Stimulated activated CD4-positive, alpha-beta T cell treated with anti-CD3 and anti-CD28 coated beads, Interleukin-15, amount 100 ng/mL, for 48 hours (primary cell): Measurements from ENCODE around the gene TMEM138.
"Not testable (repeated sequence)": the region's sequence is repeated elsewhere in the genome, so short reads cannot be mapped to it uniquely, and the experiment has no call there.

ENCODE experiments used
- DNase-seq, 2 donors: peaks; one replicate each; pipeline ENCODE4 v3.0.0-alpha.2; 2020; ENCODE audit warnings: low read depth in 2 of 2

Gene TMEM138

DNA sequence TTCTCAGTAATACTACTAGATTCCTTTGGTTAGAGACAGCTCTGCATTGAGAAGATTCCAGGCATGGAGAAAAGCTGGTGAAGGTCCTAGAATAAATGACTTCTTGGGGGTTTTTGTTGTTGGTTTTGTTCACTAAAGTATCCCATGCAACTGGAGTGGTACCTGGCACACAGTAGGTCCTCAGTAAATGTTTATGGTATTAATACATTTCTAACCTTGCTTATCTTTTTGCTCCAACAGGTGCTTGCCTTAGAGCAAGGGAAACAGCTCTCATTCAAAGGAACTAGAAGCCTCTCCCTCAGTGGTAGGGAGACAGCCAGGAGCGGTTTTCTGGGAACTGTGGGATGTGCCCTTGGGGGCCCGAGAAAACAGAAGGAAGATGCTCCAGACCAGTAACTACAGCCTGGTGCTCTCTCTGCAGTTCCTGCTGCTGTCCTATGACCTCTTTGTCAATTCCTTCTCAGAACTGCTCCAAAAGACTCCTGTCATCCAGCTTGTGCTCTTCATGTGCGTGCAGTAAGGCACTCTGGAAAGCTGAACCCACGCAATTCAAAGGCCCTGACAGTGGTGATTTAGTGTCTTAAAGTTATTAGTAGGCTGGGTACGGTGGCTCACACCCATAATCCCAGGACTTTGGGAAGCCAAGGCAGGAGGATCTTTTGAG, 2.0 kb downstream of the TMEM138 start:
- no peak for DNase-seq

DNA sequence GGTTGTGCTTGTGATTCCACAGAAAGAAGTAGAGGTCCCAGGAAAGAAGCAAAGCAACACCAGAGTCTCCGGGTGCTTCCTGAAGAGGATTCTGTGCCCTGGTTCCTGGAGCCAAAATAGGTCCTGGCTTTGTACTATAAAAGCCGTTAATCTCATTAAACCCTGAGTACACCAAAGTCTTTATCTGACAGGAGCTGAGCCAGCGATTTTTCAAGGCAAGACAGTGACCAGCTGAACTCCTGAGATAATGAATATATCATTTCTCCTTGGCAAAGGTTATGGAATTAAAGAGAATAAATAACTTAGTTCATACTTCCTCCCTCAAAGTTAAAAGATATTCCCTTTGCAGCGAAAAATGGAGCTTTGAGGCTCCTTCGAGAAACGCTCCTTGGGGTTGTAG, 5.2 kb downstream of the TMEM138 start:
- no peak for DNase-seq

DNA sequence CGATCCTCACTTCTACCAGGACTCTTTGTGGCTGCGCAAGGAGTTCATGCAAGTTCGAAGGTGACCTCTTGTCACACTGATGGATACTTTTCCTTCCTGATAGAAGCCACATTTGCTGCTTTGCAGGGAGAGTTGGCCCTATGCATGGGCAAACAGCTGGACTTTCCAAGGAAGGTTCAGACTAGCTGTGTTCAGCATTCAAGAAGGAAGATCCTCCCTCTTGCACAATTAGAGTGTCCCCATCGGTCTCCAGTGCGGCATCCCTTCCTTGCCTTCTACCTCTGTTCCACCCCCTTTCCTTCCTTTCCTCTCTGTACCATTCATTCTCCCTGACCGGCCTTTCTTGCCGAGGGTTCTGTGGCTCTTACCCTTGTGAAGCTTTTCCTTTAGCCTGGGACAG, 6.5 kb downstream of the TMEM138 start:
- no peak for DNase-seq

DNA sequence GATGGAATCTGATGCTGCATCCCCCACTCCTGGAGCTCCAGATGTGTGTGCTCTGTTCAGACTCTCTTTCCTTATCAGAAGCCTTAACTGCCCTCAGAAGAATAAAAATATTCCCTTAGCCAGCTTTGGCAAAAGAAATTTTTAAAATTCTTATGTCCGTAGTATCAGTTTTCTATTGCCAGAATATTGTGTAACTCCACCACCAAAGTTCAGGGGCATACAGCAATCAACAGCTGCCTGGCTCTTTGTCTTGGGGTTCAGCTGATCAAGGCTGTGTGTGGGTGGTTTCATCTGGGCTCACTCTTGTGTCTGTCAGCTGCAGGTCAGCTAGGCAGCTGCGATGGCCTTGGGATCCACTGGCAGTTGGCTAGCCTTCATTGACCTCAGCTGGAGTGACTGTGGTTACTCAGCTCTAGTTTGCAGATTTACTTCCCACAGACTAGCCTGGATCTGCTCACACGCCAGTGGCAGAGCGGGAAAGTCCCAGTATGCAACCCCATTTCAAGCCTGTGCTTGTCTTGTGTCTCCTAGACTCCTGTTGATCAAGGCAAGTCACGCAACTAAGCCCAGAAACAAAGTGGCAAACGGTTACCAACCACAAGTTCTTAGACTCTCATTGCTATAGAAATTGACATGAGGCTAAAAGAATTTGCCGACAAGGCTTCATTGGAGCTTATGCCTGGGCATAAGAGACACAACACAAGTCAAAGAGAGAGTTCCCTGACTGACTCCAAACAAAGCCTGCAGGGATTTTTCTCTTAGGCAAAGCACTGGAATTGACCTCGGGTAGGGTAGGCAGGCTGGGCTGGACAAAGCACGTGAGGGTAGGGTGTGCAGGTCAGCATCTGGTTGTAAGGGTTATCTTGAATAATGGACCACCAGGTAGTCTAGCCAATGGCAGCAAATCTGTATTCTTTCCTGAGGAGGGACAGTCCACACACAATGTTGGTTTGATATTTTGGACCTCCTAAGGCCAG, 7.5 kb downstream of the TMEM138 start:
- no peak for DNase-seq

DNA sequence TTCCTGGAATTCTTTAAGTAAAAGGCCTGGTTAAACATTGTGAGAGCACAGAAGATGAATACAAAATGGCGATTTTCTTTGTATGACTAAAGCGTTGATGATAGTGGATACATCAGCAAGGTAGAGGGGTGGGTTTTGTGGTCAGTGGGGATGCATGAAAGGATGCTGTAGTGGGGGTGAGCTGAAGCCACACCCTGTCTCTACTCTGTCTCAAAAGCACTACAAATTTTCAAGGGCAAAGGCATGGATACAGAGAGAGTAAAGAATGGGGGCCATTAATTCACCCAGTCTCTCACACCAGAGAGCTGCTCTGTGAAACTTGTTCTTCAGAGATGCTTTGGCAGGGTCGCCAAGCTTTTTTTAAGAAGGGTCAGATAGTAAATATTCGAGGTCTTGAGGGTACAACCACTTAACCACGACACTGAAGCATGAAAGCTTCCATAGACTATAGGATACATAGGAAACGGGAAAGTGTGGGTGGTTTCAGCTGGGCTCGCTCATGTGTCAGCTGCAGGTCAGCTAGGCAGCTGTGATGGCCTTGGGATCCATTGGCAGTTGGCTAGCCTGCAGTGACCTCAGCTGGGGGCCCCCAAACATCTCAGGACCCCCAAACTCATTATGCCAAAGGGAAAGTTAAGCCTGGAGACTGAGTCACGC, 8.3 kb downstream of the TMEM138 start:
- no peak for DNase-seq

DNA sequence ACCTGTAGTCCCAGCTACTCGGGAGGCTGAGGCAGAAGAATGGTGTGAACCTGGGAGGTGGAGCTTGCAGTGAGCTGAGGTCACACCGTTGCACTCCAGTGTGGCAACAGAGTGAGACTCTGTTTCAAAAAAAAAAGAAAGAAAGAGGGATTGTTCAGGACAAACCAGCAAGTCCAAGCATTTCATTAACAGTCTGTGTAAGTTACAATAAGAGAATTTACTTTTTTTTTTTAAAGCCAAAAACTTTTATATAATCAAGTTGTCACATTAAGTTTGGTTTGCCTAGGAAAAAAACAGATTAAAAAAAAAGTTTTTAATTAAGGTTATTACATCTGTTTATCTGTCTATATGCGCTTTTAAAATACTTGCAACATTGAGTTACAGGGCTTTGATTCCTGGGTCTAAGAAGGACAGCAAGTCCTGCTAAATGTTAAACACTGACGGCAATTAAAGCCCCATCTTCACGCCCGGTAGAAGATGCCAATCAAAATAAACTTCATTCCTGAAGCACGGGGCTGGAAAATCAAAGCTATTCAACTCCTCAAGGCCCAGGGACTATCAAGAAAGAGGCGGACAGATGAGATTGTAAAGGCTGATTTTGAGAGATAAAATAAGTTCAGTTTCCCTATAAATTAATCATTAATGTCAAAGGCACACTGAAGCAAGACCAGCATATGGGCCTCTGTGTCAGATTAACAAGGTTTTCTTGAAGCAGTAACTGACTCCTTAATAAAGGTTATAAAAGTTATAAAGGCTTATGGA, 10.7 kb downstream of the TMEM138 start:
- DNase-seq, result no peak

DNA sequence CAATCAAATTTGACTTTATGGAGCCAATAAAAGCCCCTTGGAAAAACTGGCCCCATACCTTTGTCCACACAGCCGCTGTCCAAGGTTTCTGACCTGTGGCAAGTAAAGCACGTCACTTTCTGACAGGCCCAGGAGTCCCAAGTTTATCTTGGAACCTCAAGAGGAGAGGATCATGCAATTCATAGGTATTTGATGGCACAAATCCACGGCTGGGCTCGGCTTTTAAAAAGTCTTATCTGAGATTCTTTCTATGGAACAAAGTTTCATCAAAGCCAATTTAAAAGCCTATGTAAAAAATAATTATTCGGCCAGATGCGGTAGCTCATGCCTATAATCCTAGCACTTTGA, 13.6 kb downstream of the TMEM138 start:
- no peak for DNase-seq

DNA sequence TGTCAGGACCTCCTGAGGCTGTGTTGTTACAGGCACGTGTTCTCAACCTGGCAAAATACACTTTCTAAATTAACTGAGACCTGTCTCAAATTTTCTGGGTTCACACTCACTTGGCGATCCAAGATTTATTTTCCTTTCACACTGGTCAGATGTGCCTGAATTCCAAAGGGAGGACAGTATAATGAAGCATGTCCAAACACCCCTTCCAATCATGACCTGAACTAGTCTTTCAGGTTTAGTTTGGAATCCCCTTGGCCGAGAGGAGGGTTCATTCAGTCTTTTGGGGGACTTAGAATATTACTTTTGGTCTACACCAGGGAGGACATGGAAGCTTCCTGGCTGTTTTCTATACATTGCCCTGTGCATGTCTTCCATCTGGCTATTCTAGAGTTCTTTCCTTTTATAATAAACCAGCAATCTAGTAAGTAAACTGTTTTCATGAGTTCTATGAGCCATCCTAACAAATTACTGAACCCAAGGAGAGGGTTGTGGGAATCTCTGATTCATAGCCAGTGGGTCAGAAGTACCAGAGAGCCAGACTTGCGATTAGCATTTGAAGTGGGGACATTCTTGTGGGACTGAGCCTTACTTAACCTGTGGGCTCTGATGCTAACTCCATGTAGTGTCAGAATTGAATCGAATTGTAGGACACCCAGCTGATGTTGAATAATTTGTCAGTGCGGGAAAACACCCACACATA, 15.4 kb downstream of the TMEM138 start:
- DNase-seq, result no peak

DNA sequence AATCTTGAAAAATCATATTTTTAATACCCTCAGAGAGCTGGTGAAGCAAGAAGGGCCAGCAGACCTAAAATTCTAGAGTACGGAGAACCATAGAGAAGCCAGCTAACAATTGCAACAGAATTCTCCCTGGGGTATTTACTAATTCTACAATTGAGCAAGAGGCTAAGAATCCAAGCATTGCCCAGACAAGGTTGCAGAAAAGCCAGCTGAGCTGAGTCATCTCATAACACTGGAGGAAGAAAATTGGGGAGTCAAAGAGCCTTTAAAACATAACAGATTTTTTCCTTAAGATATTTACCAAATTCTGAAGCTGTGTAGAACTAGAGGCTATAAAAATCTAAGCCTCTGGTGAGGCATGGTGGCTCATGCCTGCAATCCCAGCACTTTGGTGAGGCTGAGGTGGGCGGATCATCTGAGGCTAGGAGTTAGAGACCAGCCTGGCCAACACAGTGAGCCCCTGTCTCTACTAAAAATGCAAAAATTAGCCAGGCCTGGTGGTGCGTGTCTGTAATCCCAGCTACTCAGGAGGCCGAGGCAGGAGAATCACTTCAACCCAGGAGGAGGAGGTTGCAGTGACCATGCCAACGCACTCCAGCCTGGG, 16.6 kb downstream of the TMEM138 start:
- DNase-seq, result no peak

DNA sequence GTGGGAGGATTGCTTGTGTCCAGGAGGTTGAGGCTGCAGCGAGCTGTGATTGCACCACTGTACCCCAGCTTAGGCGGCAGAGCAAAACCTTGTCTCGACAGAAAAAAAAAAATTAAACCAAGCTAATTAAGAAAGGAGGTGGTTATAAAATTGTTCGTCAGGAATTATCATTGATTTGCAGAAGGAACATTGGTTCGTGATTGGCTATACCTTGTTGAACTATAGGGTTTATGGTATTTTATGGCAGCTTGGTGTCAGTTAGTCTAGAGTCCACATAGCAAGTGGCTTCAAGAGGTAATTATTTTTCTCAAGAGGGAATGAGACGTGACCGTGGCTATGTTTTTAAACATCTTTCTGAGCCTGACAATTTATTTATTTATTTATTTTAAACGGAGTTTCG, 18.7 kb downstream of the TMEM138 start:
- no peak for DNase-seq

DNA sequence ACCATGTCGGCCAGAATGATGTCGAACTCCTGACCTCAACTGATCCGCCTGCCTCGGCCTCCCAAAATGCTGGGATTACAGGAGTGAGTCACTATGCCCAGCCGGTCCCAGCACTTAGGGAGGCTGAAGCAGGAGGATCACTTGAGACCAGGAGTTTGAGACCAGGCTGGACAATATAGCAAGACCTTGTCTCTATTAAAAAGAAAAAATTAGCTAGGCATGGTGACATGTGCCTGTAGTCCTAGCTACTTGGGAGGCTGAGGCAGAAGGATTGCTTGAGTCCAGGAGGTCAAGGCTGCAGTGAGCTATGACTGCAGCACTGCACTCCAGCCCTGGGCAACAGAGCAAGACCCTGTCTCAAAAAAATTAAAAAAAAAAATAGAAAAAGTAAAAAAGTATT, 21.7 kb downstream of the TMEM138 start:
- not testable (repeated sequence) for DNase-seq

DNA sequence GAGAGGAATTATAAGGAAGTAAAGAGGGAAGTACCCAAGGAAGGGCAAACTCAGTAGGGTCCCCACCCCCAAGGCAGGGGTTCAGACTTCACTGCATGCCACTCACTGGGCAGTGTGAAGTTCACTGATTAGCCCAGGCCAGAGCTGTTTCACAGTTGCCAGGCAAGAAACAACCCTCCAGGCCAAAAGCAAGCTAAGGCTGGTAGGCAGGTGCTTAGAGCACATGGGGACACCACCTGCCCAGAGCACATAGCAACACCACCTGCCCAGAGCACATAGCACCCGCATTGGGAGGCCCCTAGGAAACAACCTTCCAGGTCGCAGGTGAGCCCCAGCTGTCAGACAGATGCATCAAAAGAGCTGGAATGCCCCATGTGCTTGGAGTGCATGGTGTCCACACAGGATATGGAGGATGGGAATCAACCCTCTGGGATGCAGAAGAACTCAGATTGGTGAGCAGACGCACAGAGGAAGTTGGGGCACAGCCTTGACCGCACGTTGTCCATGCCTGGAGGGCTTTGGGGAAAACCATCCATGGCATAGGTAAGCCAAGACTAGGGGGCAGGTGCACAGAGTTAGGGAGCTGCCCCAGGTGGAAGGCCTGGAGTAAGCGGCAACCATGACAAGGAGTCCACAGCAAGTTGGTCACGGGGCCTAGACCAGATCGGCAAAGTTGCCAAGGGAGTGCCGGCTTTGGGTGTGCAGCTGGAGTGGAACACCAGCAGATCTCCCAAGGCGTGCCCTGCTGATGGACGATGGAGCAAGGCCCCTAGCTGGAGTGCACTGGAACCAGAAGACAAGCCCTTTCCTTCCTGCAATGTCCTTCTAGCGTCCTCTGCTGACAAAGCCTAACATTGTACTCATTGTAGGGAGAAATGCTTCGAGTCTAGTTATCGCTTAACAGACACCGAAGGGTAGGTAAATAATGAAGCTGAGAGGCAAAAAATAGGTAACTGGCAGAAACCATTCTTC, 22.4 kb downstream of the TMEM138 start:
- no peak for DNase-seq

DNA sequence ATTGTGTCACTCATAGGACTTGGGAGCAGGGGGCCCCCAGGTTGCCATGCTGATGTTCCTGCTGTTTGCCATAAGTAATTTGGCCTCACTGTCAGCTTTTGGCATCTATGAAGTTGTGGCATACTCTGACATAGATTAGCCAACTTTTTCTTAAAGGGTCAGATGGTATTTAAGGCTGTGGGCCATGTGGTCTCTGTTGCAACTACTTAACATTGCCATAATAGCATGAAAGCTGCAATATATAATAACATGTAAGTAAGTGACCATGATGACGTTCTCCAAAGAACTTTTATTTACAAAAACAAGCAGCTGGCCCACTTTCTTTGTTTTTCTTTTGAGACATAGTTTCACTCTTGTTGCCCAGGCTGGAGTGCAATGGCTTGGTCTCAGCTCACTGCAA, 28.0 kb downstream of the TMEM138 start:
- DNase-seq, result no peak

DNA sequence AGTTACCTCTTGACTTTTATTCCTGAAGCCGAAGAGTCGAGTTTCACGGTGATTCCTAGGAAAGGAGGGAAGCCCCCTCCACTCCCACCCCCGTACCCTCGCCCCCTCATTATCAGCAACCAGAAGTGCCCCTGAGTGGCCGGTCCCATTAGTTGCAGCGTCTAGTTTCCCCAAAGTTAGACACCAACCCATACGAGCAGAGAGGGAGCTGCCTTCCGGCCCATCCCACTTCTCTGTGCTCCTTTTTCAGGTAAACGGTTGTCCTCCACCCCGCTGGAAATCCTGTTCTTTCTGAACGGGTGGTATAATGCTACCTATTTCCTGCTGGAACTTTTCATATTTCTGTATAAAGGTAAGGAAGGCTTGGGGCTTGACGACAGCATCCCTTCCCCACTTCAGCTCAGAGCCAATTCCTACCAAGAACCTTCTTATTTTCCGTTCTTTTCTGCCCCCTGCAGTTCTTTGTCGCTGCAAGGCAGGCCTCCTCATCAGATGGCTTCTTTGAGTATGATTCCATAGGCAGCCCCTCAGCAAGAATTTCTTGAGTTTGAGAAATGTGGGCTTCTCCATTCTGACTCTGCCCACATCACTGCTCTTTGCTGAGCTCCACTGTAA, 30.9 kb downstream of the TMEM138 start:
- no peak for DNase-seq

DNA sequence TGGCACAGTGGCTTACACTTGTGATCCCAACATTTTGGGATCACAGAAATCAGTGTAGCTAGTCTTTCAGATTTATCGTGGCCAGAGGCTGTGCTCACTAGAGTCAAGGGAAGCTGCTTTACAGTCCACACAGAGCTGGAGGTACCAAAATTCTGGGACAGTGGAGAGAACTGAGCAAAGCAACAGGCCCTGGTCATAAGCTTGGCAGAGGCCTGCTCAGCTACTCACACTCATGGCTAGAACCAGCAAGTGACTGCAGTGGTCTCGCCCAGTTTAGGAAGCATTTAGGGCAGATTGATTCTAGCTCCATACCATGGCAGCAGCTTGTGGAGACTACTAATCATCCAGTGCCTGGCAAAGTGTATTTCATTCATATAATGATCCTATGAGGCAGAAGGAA, 39.0 kb downstream of the TMEM138 start:
- DNase-seq, result no peak

DNA sequence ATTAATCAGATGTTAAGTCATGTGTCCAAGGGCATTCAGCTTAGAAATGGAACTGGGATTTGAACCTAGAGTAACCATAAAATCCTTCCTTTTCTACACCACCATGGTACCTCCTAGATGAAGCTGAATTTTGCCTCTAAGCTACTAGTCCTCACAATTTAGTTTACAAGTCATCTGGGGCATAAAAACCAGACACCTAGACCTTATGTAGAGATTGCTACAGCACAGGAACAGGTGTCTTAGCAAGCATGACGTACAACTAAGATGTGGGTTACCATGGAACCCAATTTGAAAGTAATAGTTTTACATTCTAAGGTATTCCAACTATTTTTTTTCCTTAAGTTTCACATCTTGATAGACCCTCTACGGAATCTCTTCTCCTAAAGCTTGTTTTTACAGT, 39.4 kb downstream of the TMEM138 start:
- DNase-seq, result no peak

DNA sequence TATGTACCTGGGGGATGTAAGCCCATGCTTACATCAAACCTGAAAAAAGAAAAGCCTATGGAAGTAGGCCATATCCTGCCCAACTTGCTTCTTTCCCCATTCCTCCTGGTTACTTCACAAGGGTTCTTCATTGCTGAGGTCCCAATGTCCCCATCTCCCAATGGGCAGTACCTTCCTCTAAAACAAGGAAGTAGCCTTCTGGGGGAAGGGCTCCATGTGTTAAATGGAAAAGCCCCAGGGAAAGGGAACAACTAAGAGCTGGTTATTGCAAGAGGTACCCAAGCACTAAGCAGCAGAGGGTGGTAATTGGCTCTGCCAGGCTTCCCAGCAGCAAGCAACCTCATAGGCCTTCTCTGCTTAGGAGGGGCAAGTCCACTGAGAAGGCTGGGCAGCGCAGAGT, 41.5 kb downstream of the TMEM138 start:
- no peak for DNase-seq

DNA sequence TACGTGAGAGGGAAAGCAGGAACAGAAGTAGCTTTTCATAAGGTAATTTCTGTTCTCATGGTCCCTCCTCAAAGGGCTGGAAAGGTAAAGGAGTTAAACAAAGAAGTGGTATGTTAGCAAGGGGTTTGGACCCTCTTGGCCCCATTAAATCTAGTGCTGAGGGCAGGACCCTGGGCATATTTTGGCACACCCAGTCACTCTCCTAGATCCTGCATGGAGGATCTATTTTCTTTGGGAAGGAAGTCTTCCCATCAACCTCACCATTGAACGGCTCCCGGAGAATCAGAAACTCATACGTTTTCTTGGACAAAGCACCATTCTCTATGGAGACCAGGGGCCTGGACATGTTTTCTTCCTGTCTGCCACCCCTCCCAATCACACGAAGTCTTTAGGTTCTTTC, 41.9 kb downstream of the TMEM138 start:
- no peak for DNase-seq

DNA sequence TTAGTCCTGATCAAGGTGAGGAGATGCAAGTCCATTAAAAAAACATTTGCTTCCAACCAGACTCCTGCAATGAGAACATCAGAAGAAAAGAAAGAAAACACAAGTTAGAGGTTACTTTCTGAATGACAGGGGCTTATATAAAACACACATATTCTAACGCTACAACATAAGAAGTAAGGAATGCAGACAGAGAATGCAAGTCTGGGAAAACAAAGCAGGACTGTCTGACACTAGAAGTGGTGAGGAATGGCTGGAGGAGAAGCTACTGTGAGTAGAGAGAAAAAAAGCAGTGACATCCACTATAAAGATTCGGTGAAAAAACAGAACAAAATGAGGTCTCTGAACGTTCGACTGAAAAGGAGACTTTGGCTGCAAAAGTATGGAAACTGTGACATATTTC, 42.5 kb downstream of the TMEM138 start:
- no peak for DNase-seq
